Choroid plexus epithelial cell (primary cell): ENCODE results near the gene PLXDC2.
A peak's percentile ranks its signal among the peaks of the same experiment; 100 is the strongest.

Experiments used
- DNase-seq: peaks from one replicate; pipeline ENCODE4 v3.0.0-alpha.2; 2010; ENCODE audit warnings: low read depth
- H3K4me3 ChIP-seq: 2 replicates; pipeline ENCODE4 v1.5.1; 2011; ENCODE audit warnings: low read depth, mild to moderate bottlenecking, control low read depth, low read length, moderate library complexity
- TF ChIP-seq, protein P1 (sequence below): conservative IDR thresholded peaks from 2 replicates; pipeline ENCODE4 v1.5.1; 2011; ENCODE audit warnings: low read depth, mild to moderate bottlenecking, control low read depth, inconsistent platforms, low read length, moderate library complexity

The PLXDC2 gene

DNA sequence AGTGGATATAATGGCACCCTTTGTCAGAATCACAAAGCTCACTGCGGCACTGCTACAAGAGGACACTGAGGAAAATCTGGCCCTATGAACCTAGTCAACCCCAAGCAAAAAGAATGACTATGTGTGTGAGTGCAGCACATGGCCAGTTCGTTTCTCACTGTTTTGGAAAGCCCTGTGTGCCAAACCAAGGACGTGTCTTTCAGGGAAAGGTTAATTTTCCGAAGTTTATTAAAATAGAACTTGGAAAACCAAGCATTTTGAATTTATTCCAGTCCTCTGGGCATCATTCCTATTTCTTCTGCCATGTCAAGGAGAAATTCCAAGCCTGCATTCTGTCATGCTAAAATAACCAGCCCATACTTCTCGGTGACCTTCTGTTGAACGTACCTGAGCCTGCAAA is 471.8 kb downstream of the PLXDC2 start:
- no peak for DNase-seq
- no peak overlapping the region for H3K4me3 ChIP-seq
- TF ChIP-seq, protein P1, sequence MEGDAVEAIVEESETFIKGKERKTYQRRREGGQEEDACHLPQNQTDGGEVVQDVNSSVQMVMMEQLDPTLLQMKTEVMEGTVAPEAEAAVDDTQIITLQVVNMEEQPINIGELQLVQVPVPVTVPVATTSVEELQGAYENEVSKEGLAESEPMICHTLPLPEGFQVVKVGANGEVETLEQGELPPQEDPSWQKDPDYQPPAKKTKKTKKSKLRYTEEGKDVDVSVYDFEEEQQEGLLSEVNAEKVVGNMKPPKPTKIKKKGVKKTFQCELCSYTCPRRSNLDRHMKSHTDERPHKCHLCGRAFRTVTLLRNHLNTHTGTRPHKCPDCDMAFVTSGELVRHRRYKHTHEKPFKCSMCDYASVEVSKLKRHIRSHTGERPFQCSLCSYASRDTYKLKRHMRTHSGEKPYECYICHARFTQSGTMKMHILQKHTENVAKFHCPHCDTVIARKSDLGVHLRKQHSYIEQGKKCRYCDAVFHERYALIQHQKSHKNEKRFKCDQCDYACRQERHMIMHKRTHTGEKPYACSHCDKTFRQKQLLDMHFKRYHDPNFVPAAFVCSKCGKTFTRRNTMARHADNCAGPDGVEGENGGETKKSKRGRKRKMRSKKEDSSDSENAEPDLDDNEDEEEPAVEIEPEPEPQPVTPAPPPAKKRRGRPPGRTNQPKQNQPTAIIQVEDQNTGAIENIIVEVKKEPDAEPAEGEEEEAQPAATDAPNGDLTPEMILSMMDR = no peak

- no peak overlapping the region for H3K4me3 ChIP-seq
- DNase-seq = no peak
- TF ChIP-seq, protein P1 = no peak
Observed at GRCh38 chr10:20289070-20289828, 473.0 kb downstream of the PLXDC2 start.

- TF ChIP-seq, protein P1 = no peak
- no peak overlapping the region for H3K4me3 ChIP-seq
- DNase-seq = no peak
Observed at GRCh38 chr10:20298417-20298816, 482.2 kb downstream of the PLXDC2 start.

GRCh38 chr10:20299034-20299736 is 483.0 kb downstream of the PLXDC2 start:
- peak; percentile 19 for DNase-seq
- TF ChIP-seq, protein P1 = no peak
- no peak overlapping the region for H3K4me3 ChIP-seq

- H3K4me3 ChIP-seq = no peak overlapping the region
- DNase-seq = no peak
- TF ChIP-seq, protein P1 = no peak
Observed at GRCh38 chr10:20300735-20301134, 484.5 kb downstream of the PLXDC2 start.

DNA sequence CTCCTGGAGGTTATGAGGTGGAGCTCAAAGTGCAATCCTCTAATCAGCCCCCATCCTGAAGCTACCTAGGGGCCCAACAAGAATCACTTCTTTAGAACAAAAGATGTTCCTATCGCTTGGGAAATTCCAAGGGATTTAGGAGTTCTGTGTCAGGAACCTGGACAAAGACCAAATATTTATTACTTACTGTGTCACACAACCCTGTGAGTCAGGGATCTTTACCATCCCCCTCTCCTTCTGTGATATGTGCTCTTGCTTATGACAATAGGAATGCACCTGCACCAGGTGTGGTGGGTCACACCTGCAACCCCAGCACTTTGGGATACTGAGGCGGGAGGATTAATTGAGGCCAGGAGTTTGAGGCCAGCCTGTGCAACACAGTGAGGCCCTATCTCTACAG is 485.8 kb downstream of the PLXDC2 start:
- DNase-seq = no peak
- TF ChIP-seq, protein P1 = no peak
- H3K4me3 ChIP-seq = no peak overlapping the region
